GM19328 (cell line): ENCODE results near the gene ITGB3.

ENCODE experiments used
- ATAC-seq: cut with Tn5 transposase; IDR thresholded peaks from one replicate; pipeline ENCODE4 v1.9.1; 2021; ENCODE audit warnings: mild to moderate bottlenecking, moderate library complexity; ENCODE audit not compliant: unreplicated experiment

Gene ITGB3

GRCh38 chr17:47325176-47325575 is 71.5 kb downstream of the ITGB3 start:
- ATAC-seq = no peak

- no peak for ATAC-seq
These were observed 76.9 kb downstream of the ITGB3 start for GRCh38 chr17:47330548-47330947.

- ATAC-seq = no peak
These were observed 78.7 kb downstream of the ITGB3 start for GRCh38 chr17:47332287-47332686.

GRCh38 chr17:47335101-47335936 is 81.7 kb downstream of the ITGB3 start:
- no peak for ATAC-seq

- no peak for ATAC-seq
These were observed 84.4 kb downstream of the ITGB3 start for GRCh38 chr17:47338026-47338425.

GRCh38 chr17:47352848-47353247 is 99.2 kb downstream of the ITGB3 start:
- ATAC-seq = no peak

- no peak for ATAC-seq
These were observed 105.0 kb downstream of the ITGB3 start for GRCh38 chr17:47358652-47359051.
